Measurements from ENCODE around the gene GNG4. TPM values are rescaled to one million over a fixed set of nuclear protein-coding genes. Genes with fewer than 3 reads are reported as not detected.

The GNG4 gene
- total and polyA plus RNA-seq, 5 experiments from 2014 or later, result not detected

DNA sequence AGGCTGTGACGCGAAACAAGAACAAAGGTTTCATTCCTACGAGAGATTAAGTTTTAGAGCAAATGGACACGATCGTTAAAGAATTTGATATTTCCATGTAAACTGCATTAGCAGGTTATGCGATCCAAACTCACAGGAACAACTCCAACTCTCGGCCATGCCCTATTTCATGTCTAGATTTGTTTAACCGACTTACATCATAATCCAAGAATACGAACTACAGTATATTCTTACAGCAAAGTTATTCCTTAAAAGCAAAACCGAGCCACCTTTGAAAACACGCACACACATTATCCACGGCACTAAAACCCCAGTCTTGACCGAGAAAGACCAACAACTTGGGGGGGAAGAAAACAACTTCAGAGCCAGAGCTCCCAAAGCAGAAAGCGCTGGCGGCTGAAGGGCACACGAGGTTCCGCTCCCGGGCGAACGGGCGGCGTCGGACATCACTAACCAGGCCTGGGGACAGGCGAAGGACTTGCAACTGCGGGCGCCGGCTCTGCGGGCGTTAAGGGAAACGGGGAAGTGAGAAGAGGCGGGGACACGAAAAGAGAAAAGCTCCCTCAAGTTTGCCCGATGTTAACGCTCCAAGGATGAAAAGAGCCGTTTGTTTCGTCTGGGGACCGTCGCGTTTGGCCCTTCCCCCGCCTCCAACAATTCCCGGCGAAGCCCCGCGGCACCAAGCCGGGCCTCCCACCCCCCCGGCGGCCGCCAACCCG is 146.0 kb downstream of the GNG4 start:
- Mint-ChIP-seq H3K27ac (peak overlapping the region; percentile 70 to 98 (median 90)), H3K36me3 (no peaks in the 10 kb centered on the region), H3K4me3 (peak overlapping the region; percentile 91 to 99 (median 94)), H3K27me3 (peaks cover 0 to 2% (median 0%) of the 10 kb centered on the region in 5 donors), H3K9me3 (no peaks in the 10 kb centered on the region), H3K4me1 (peaks cover 14 to 28% (median 20%) of the 10 kb centered on the region in 4 donors)
- peak in 5 of 10 donors; percentile 10 to 29 (median 23) for DNase-seq
- POLR2A ChIA-PET, result interaction anchor here (1.0 to 2.6 kb wide), 6 partner anchors 8 to 1130 kb away, joined by 3 to 12 read pairs (median 7); partner anchors contain the start of genes COA6, LYST and TOMM20
- peak in 1 of 2 donors; percentile 5 for ATAC-seq

DNA sequence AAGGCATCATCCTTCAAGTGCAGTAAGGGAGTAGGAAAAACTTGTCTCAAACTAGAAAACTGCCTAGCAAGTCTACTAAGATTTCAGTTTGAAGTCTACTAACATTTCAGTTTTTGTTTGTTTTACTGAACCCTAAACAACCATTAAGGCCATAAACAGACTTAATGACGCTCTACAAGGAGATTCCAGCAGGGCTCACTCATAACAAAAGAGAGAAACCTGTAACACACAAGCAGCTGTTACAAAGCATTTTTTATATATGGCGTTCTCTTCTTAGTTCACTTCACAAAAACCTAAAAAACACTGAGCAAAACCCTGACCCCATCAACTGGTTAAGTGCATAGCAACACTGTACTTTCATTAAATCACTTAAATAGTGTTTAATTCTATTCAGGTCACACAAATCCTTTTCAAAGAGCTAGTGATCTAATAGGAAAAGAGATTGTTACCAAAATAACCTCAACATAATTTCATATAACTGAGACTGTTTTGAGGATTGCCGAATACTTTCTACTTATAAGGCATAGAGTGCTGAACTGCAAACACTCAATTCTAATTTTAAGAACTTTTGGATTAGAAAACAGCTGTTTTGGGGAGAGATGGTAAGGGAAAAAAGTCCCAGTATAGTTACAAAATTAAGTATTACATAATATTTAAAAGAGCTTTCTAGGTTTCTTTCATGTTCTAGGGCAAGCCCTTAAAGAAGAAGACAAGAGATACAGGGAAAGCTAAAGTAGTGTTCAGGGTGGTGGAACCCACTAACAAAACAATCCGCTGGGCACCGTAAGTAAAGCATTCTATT is 146.8 kb downstream of the GNG4 start:
- no peaks in the 10 kb centered on the region for H3K9me3 Mint-ChIP-seq
- DNase-seq (peak in 2 of 10 donors; percentile 1 to 4), ATAC-seq (no peak)
- peak overlapping the region; percentile 91 to 99 (median 94) for H3K4me3 Mint-ChIP-seq
- H3K36me3 Mint-ChIP-seq, result no peaks in the 10 kb centered on the region
- POLR2A ChIA-PET, result interaction anchor here (1.9 kb wide), 1 partner anchor 342 kb away, joined by 6 read pairs; no protein-coding TSS in a partner anchor
- peaks cover 14 to 28% (median 20%) of the 10 kb centered on the region in 4 donors for H3K4me1 Mint-ChIP-seq
- H3K27ac Mint-ChIP-seq, result peak overlapping the region; percentile 38 to 98 (median 89)
- H3K27me3 Mint-ChIP-seq, result peaks cover 0 to 2% (median 0%) of the 10 kb centered on the region in 5 donors

DNA sequence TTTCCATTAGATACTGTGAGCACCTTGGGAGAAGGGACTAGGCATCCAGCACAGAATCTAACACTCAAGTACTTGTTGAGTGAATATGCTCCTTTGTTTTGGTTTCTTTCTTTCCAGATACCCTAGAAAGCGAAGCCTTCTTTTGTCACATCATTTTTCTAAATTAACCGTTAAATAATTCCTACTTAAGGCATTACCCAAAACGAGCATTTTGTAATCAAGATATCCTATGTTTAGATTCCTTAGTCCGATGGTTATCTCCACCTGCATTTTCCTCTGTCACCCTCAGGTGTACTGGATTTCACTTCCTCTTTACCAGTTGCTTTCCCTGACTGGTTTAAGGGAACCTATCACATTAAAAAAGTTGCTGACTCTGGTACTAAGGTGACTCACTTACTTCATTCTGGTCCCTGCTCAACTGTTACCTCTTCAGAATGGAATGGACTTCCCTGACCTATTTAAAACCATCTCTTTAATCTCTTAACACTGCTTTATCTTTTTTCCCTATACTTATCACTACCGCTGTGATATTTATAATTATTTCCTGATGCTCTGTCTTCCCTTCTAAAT is 148.5 kb downstream of the GNG4 start:
- ATAC-seq, result no peak
- no peaks in the 10 kb centered on the region for H3K9me3 Mint-ChIP-seq
- peak overlapping the region in 1 of 10 donors; percentile 31 for H3K27ac Mint-ChIP-seq
- POLR2A ChIA-PET, result no interaction called here
- H3K36me3 Mint-ChIP-seq, result no peaks in the 10 kb centered on the region
- no peak for DNase-seq
- no peak overlapping the region for H3K4me3 Mint-ChIP-seq
- H3K4me1 Mint-ChIP-seq, result peaks cover 12 to 24% (median 18%) of the 10 kb centered on the region in 4 donors
- peaks cover 0 to 2% (median 0%) of the 10 kb centered on the region in 5 donors for H3K27me3 Mint-ChIP-seq

Other genes with a start within 250 kb of the GNG4 start
- gene B3GALNT2, start 145.3 kb downstream of the GNG4 start, total RNA-seq, result 1 to 10 TPM; 7.7 to 9.5 TPM
- gene B3GALNT2, start 145.3 kb downstream of the GNG4 start, polyA plus RNA-seq, result 1 to 10 TPM; 3.3 to 4.3 (median 3.8) TPM
- gene LYST, start 217.1 kb upstream of the GNG4 start, total RNA-seq, result 10 to 100 TPM; 23.0 to 27.2 TPM
- gene LYST, start 217.1 kb upstream of the GNG4 start, polyA plus RNA-seq, result 10 to 100 TPM in 1 of 3 donors, 1 to 10 TPM in 2; 6.4 to 10.9 (median 6.6) TPM